CD4-positive, alpha-beta T cell (primary cell): ENCODE data around the gene EPHB4. TPM values are rescaled to one million over a fixed set of nuclear protein-coding genes. Genes with fewer than 3 reads are reported as not detected.

ENCODE experiments used
- ATAC-seq: fragments of 200-7000 bp; cut with Tn5 transposase; one replicate; pipeline ENCODE4 v1.10.0; 2022; ENCODE audit warnings: mild to moderate bottlenecking; ENCODE audit not compliant: poor library complexity
- CTCF ChIA-PET: fragments of 350-600 bp; sonication (Branson Sonifier 250); formaldehyde crosslinking; loops from one replicate; lab custom pipeline; 2021; ENCODE audit warnings: antibody characterized with exemption, inconsistent platforms; lab: Charles Lee
- POLR2A ChIA-PET: fragments of 350-600 bp; sonication (Branson Sonifier 250); formaldehyde crosslinking; loops from one replicate; lab custom pipeline; 2021; ENCODE audit warnings: antibody characterized with exemption, inconsistent platforms; lab: Charles Lee
- DNase-seq, 14 experiments: peaks; one replicate each; pipeline ENCODE4 v3.0.0-alpha.2; 2013 to 2020; ENCODE audit warnings: mixed read lengths in 2 of 14
- H3K27ac ChIP-seq, 2 donors: one replicate each; pipeline versions ENCODE4 v1.5.1 to v1.7.0; 2013; ENCODE audit warnings: low read length in 2 of 2, low read depth in 1 of 2, mild to moderate bottlenecking in 1 of 2
- H3K27me3 ChIP-seq, 2 experiments: 1 replicate in 1 of 2; 2 replicates in 1 of 2; pipeline versions ENCODE4 v1.6.1 to v1.7.0; 2013; ENCODE audit warnings: low read length in 2 of 2, control low read depth in 1 of 2, mild to moderate bottlenecking in 1 of 2, moderate library complexity in 1 of 2; ENCODE audit not compliant: insufficient read depth in 2 of 2, control insufficient read depth in 1 of 2
- H3K36me3 ChIP-seq: one replicate; pipeline ENCODE4 v1.6.1; 2013; ENCODE audit warnings: low read length, control low read depth; ENCODE audit not compliant: insufficient read depth
- H3K4me1 ChIP-seq: one replicate; pipeline ENCODE4 v1.6.1; 2013; ENCODE audit warnings: low read length, control low read depth; ENCODE audit not compliant: insufficient read depth
- H3K4me3 ChIP-seq: one replicate; pipeline ENCODE4 v1.5.1; 2013; ENCODE audit warnings: mild to moderate bottlenecking, low read length, moderate library complexity
- H3K9me3 ChIP-seq, 2 experiments: 1 replicate in 1 of 2; 2 replicates in 1 of 2; pipeline versions ENCODE4 v1.6.1 to v1.7.0; 2013; ENCODE audit warnings: low read length in 2 of 2, mild to moderate bottlenecking in 2 of 2, control low read depth in 1 of 2, moderate library complexity in 1 of 2; ENCODE audit not compliant: control insufficient read depth in 1 of 2, insufficient read depth in 1 of 2
- H3K27ac Mint-ChIP-seq: one replicate; pipeline ENCODE4 v1.8.0; 2020; ENCODE audit warnings: mixed read lengths
- H3K27me3 Mint-ChIP-seq: one replicate; pipeline ENCODE4 v1.8.0; 2021; ENCODE audit warnings: mixed read lengths
- H3K36me3 Mint-ChIP-seq: one replicate; pipeline ENCODE4 v1.8.0; 2021; ENCODE audit warnings: low read depth, mixed read lengths
- H3K4me1 Mint-ChIP-seq: one replicate; pipeline ENCODE4 v1.8.0; 2021; ENCODE audit warnings: low read depth, mixed read lengths
- H3K4me3 Mint-ChIP-seq: one replicate; pipeline ENCODE4 v1.8.0; 2020; ENCODE audit warnings: mild to moderate bottlenecking, mixed read lengths
- H3K9me3 Mint-ChIP-seq: one replicate; pipeline ENCODE4 v1.8.0; 2020; ENCODE audit warnings: mixed read lengths
- intact Hi-C, 2 experiments: fragments of 100-400 bp; cut with DNase I in 1 of 2; cut with micrococcal nuclease in 1 of 2; formaldehyde crosslinking; loops; one replicate each; pipeline versions ENCODE4 v1.15.1 to v1.9.0; 2023 to 2025; cut with DNase I, micrococcal nuclease
- total RNA-seq, 174 experiments: library from RNA in 2 of 174; stranded (reverse) in 2 of 174; gene quantifications; one replicate each; pipeline ENCODE4 v1.2.3 and lab custom pipeline; 2021 to 2026
- TF ChIP-seq, protein P1 (sequence below): fragments of 200-600 bp; IDR thresholded peaks from one replicate; pipeline ENCODE4 v1.8.0; 2022; ENCODE audit warnings: antibody characterized with exemption, mild to moderate bottlenecking

EPHB4 gene
- total RNA-seq, 2 experiments from 2014 or later, result 8.4 to 8.9 TPM

DNA sequence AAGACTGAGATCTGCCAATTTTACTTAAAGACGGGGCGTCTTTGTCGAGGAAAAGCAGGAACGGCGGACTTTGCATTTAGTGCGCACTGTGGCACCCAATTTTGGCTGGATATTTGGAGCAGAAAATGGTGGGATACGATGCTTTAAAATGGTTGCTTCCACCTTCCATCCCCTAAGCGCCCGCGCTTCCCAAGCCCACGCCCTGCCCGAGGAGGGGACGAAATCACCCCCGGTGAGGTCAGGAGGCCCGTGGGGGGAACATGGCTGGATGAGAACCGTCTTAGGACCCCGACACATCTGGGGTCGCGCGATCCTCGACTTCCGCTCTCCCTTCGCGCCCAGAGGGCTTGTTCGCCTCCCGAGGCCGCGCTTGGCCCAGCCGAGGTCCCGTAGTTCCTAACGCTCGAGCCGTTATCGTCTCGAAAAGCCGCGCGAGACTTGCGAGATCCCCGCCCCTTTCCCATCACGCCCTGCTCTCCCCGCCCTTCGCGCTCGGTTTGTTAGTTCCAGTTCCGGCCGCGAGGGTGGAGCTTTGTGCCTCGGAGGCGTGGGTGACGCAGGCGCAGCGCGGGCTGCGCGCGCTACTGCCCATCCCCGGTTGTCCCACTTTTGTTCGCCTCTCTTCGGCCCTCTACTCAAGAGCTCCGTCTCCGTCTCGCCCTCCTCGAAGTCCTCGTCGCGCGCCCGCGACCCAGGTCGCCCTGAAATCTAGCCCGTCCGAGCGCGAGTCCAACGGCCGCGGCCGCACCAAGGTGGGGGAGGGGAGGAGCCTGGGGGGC is 47.4 kb upstream of the EPHB4 start, which contains the start of gene SRRT:
SRRT (plus strand) TSS at position 527 of the 779 bp plus-strand sequence. CDS start 488 bp downstream, outside the sequence.
- H3K27me3 Mint-ChIP-seq, result no peaks in the 10 kb centered on the region
- Histone ChIP-seq H3K27me3 (no peaks in the 10 kb centered on the region), H3K4me1 (peaks cover 48% of the 10 kb centered on the region), H3K9me3 (no peaks in the 10 kb centered on the region), H3K27ac (peak within 1 kb of the TSS; percentile 91), H3K4me3 (peak within 1 kb of the TSS; percentile 96), H3K36me3 (peaks cover 18% of the 10 kb centered on the region)
- DNase-seq, result peak; percentile 98 to 99 (median 98)
- intact Hi-C loops, result loop anchor here (1.0 to 5.0 kb wide), 4 partner anchors 13 to 368 kb away; partner anchors contain the start of genes SLC12A9 (in 1 of the 2) and UFSP1 (in 1 of the 2)
- no peaks in the 10 kb centered on the region for H3K9me3 Mint-ChIP-seq
- ChIA-PET CTCF (interaction anchor here (0.7 to 2.4 kb wide), 4 partner anchors 15 to 369 kb away, joined by 3 to 13 read pairs (median 4); partner anchors contain the start of genes SLC12A9 and UFSP1), POLR2A (interaction anchor here (0.6 to 4.2 kb wide), 24 partner anchors 8 to 1995 kb away, joined by 3 to 206 read pairs (median 4); partner anchors contain the start of genes ACHE, FBXO24, MOSPD3 and POP7)
- H3K36me3 Mint-ChIP-seq, result peaks cover 56% of the 10 kb centered on the region
- H3K27ac Mint-ChIP-seq, result peak within 1 kb of the TSS; percentile 96
- peaks cover 49% of the 10 kb centered on the region for H3K4me1 Mint-ChIP-seq
- peak; percentile 95 for ATAC-seq
- peak within 1 kb of the TSS; percentile 100 for H3K4me3 Mint-ChIP-seq
- TF ChIP-seq, protein P1, sequence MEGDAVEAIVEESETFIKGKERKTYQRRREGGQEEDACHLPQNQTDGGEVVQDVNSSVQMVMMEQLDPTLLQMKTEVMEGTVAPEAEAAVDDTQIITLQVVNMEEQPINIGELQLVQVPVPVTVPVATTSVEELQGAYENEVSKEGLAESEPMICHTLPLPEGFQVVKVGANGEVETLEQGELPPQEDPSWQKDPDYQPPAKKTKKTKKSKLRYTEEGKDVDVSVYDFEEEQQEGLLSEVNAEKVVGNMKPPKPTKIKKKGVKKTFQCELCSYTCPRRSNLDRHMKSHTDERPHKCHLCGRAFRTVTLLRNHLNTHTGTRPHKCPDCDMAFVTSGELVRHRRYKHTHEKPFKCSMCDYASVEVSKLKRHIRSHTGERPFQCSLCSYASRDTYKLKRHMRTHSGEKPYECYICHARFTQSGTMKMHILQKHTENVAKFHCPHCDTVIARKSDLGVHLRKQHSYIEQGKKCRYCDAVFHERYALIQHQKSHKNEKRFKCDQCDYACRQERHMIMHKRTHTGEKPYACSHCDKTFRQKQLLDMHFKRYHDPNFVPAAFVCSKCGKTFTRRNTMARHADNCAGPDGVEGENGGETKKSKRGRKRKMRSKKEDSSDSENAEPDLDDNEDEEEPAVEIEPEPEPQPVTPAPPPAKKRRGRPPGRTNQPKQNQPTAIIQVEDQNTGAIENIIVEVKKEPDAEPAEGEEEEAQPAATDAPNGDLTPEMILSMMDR, result no peak

DNA sequence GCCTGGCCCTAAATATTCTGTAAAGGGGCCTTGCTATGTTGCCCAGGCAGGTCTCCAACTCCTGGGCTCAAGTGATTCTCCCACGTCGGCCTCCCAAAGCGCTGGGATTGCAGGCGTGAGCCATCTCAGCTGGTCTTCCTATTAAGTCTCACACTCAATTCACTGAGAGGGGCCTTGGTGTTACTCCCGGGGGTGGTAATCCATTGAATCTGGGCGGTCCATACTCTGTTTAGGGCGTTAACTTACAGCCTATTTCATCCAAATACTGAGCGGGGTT is 46.9 kb upstream of the EPHB4 start:
- H3K36me3 ChIP-seq, result peaks cover 15% of the 10 kb centered on the region
- H3K36me3 Mint-ChIP-seq, result peaks cover 50% of the 10 kb centered on the region
- CTCF ChIA-PET, result interaction anchor here (1.3 kb wide), 1 partner anchor 370 kb away, joined by 4 read pairs; no protein-coding TSS in a partner anchor
- DNase-seq (no peak), ATAC-seq (peak; percentile 1)
- no peaks in the 10 kb centered on the region for H3K9me3 ChIP-seq
- peak overlapping the region; percentile 100 for H3K4me3 Mint-ChIP-seq
- intact Hi-C loops, result loop anchor here (1.0 to 2.0 kb wide), 2 partner anchors 15 to 22 kb away; partner anchors contain the start of genes SLC12A9 (in 1 of the 2) and UFSP1 (in 1 of the 2)
- peak overlapping the region; percentile 91 for H3K27ac ChIP-seq
- peaks cover 44% of the 10 kb centered on the region for H3K4me1 Mint-ChIP-seq
- no peaks in the 10 kb centered on the region for H3K27me3 ChIP-seq
- H3K4me3 ChIP-seq, result peak overlapping the region; percentile 96
- H3K27ac Mint-ChIP-seq, result peak overlapping the region; percentile 96
- H3K9me3 Mint-ChIP-seq, result no peaks in the 10 kb centered on the region
- H3K27me3 Mint-ChIP-seq, result no peaks in the 10 kb centered on the region
- peaks cover 44% of the 10 kb centered on the region for H3K4me1 ChIP-seq
- POLR2A ChIA-PET, result interaction anchor here (0.9 to 2.9 kb wide), 7 partner anchors 9 to 446 kb away, joined by 3 to 47 read pairs (median 4); partner anchors contain the start of genes ACHE, SLC12A9, UFSP1 and ZCWPW1
- TF ChIP-seq, protein P1, result no peak

DNA sequence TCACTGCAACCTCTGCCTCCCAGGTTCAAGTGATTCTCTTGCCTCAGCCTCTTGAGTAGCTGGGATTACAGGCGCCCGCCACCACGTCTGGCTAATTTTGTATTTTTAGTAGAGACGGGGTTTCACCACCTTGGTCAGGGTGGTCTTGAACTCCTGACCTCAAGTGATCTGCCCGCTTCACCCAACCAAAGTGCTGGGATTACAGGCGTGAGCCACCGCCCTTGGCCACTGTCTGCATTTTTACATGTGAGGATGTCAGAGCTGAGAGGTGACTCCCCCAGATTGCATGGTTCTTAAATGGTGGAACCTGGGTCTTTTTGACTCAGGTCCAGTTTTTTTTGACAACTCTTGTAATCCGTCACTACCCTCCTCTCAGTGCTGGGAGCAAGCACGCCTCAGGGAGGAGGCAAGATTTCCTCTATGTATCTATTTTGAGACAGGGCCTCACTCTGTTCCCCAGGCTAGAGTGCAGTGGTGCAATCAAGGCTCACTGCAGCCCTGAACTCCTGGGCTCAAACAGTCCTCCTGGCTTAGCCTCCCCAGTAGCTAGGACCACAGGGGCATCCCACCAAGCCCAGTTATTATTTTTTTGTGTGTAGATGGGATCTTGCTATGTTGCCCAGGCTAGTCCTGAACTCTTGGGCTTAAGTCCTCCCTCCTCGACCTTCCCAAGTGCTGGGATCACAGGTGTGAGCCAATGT is 46.4 kb upstream of the EPHB4 start:
- ChIA-PET POLR2A (interaction anchor here (0.9 to 2.9 kb wide), 6 partner anchors 8 to 445 kb away, joined by 3 to 47 read pairs (median 7); partner anchors contain the start of genes ACHE, SLC12A9, UFSP1 and ZCWPW1), CTCF (interaction anchor here (1.3 kb wide), 1 partner anchor 370 kb away, joined by 4 read pairs; no protein-coding TSS in a partner anchor)
- DNase-seq (peak in 1 of 14 experiments; percentile 22), ATAC-seq (no peak)
- peak overlapping the region; percentile 96 for H3K27ac Mint-ChIP-seq
- peaks cover 46% of the 10 kb centered on the region for H3K36me3 Mint-ChIP-seq
- peak overlapping the region; percentile 100 for H3K4me3 Mint-ChIP-seq
- H3K27ac ChIP-seq, result peak overlapping the region in 1 of 2 donors; percentile 91
- no peaks in the 10 kb centered on the region for H3K9me3 Mint-ChIP-seq
- peaks cover 42% of the 10 kb centered on the region for H3K4me1 ChIP-seq
- no peaks in the 10 kb centered on the region for H3K9me3 ChIP-seq
- TF ChIP-seq, protein P1, result no peak
- no peaks in the 10 kb centered on the region for H3K27me3 Mint-ChIP-seq
- H3K4me1 Mint-ChIP-seq, result peaks cover 39% of the 10 kb centered on the region
- intact Hi-C loops, result loop anchor here (1.0 to 2.0 kb wide), 2 partner anchors 15 to 21 kb away; partner anchors contain the start of genes SLC12A9 (in 1 of the 2) and UFSP1 (in 1 of the 2)
- H3K36me3 ChIP-seq, result peaks cover 14% of the 10 kb centered on the region
- peak overlapping the region; percentile 96 for H3K4me3 ChIP-seq
- H3K27me3 ChIP-seq, result no peaks in the 10 kb centered on the region
